GM10248 (cell line): Measurements from ENCODE around the gene LRRC4C.

Source experiments
- CTCF ChIA-PET: fragments of 300-600 bp; sonication (Branson Sonifier 250); formaldehyde crosslinking; extraction: SDS; loops from one replicate; lab custom pipeline; 2021; ENCODE audit warnings: antibody characterized with exemption; lab: Yijun Ruan, JAX
- POLR2A ChIA-PET: fragments of 350-650 bp; sonication (Branson Sonifier 250); formaldehyde crosslinking; extraction: SDS; loops from one replicate; lab custom pipeline; 2020; ENCODE audit warnings: antibody characterized with exemption; lab: Yijun Ruan, JAX
- DNase-seq: peaks from one replicate; pipeline ENCODE4 v3.0.0; 2012; ENCODE audit errors: extremely low spot score
- TF ChIP-seq, protein P1 (sequence below): IDR thresholded peaks from 2 replicates; pipeline ENCODE4 v1.5.1; 2012; ENCODE audit warnings: mild to moderate bottlenecking, low read depth; ENCODE audit errors: extremely low read depth, missing control alignments, control extremely low read depth

Gene LRRC4C

GRCh38 chr11:40746282-40746681 is 713.2 kb downstream of the LRRC4C start:
- TF ChIP-seq, protein P1, sequence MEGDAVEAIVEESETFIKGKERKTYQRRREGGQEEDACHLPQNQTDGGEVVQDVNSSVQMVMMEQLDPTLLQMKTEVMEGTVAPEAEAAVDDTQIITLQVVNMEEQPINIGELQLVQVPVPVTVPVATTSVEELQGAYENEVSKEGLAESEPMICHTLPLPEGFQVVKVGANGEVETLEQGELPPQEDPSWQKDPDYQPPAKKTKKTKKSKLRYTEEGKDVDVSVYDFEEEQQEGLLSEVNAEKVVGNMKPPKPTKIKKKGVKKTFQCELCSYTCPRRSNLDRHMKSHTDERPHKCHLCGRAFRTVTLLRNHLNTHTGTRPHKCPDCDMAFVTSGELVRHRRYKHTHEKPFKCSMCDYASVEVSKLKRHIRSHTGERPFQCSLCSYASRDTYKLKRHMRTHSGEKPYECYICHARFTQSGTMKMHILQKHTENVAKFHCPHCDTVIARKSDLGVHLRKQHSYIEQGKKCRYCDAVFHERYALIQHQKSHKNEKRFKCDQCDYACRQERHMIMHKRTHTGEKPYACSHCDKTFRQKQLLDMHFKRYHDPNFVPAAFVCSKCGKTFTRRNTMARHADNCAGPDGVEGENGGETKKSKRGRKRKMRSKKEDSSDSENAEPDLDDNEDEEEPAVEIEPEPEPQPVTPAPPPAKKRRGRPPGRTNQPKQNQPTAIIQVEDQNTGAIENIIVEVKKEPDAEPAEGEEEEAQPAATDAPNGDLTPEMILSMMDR: no peak
- ChIA-PET POLR2A (no interaction called here), CTCF (no interaction called here)
- no peak for DNase-seq

DNA sequence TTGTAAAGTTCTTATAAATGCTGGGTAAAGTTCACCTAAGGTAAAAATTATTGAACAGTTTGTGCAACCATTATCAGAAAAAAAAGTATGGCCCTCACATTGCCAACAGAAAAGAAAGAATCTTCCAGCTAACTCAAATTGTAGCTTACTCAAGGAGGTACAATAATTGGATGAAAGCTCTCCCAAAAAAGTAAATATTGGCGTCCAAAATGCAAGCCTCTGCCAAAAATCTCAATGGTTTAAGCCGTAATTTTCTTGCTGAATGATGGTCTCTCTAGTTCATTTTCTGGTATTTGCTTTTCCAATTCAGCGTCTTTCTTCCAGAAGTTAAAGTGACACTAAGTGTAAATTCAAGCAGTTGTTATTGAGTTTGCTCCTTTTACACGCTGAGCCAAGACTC is 727.3 kb downstream of the LRRC4C start:
- DNase-seq: no peak
- TF ChIP-seq, protein P1: no peak
- ChIA-PET CTCF (interaction anchor here (1.0 kb wide), 1 partner anchor 12 kb away, joined by 3 read pairs; no protein-coding TSS in a partner anchor), POLR2A (no interaction called here)

DNA sequence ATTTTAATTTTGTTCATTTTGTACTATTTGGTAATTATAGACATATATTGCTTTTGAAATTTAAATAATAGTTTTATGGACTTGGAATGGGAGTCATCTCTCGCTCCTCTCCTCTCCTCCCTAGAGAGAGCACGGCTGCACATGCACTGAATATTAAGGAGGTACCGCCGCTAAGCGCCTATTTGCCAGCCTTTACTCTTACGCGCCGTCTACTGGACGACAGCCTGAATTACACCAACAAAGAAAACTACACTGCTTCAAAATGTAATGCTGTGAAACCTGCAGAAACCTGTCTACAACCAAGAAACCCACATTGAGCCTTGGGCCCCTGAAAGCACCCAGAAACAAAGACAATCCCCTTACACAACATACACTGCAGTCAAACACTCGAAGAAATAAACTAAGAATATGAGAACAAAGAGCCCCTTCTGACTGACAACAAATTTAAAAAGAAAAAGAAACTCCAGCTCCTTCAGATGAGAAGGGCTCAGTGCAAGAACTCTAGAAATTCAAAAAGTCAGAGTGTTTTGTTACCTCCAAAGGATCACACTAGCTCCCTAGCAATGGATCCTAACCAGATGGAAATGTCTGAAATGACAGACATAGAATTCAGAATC is 737.2 kb downstream of the LRRC4C start:
- TF ChIP-seq, protein P1: peak; percentile 42
- DNase-seq: peak; percentile 25
- CTCF ChIA-PET: interaction anchor here (0.8 to 0.9 kb wide), 2 partner anchors 8 to 11 kb away, joined by 3 to 4 read pairs; no protein-coding TSS in a partner anchor
- POLR2A ChIA-PET: no interaction called here

DNA sequence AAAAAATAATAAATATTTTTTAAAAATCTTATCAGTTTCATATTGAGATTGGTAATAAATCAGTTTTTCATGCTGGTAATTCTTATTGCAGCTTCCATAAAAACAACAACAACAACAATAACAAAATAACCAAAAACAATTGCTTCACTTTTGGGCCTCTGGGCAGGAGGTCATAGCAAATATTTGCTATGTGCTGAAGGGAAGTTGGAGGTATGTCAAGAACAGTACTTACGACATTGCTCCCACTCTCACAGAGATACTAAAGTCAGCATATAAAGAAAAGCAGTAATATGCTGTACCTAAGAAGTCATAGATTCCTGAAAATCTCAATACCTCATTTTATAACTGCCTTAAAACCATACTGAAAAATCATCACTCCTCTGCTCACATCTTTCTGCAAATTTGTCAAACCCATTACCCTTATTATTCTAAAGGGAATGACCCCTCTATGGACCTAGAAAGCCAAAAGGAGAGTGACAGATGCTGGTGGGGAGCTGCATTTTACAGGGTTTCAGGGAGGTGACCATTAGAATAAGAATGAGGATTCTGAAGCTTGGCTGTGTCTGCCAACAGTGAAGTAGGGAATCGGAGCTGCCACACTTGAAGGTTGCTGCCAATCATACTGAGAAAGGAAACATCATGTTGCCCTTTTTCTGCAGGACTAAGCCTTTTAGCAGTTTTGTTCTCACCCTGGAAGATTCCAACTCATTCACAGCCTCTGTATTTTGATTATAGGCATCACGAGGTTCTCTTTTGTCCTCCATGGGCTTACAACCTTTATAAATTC is 742.9 kb downstream of the LRRC4C start:
- CTCF ChIA-PET: no interaction called here
- TF ChIP-seq, protein P1: no peak
- no peak for DNase-seq
- POLR2A ChIA-PET: no interaction called here

DNA sequence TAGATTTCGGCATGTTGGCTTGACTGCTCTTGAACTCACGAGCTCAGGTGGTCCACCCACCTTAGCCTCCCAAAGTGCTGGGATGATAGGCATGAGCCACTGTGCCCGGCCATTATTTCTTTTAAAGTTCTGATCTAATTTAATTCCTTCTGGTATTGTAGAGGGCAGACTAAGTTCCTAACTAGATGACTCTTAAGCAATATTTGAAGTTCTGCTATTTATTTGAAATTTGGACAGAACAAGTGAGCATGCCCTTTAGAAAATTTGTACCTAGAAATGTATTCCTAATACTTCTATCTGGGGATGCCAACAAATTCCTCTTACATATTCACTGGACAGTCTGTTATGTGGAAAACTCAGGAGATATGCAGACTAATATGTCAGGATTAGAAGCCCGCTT is 746.4 kb downstream of the LRRC4C start:
- ChIA-PET POLR2A (no interaction called here), CTCF (no interaction called here)
- DNase-seq: no peak
- TF ChIP-seq, protein P1: no peak

DNA sequence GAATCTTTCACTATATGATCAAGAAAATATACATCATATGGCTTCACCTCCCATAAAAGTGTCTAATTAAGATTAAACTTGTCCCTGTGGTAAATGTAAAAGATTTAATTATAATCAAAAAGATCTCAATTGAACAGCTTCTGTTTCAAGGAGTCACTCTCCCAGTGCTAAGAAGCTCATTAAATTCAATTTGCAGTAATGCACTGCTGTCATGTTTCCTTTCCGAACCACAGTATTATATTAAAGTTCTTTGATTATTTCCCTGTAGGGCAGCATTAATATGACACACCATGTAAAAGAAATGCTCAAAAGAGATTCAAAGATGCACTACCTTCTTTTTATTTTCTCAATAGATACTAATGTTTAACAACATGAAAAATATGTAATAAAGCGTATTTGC is 758.4 kb downstream of the LRRC4C start:
- DNase-seq: no peak
- ChIA-PET CTCF (no interaction called here), POLR2A (no interaction called here)
- TF ChIP-seq, protein P1: no peak
